ENCODE data around the gene ZMYND10. TPM values are rescaled to one million over a fixed set of nuclear protein-coding genes. Genes with fewer than 3 reads are reported as not detected.
A peak's percentile ranks its signal among the peaks of the same experiment; 100 is the strongest.

ZMYND10 gene
- total RNA-seq, 1 donor from 2014 or later, result 13.4 TPM

- TF ChIP-seq CTCF (conservative IDR thresholded peaks at IDR 0.05), result no peak
- no peak overlapping the region for H3K4me3 Mint-ChIP-seq
- H3K4me1 Mint-ChIP-seq (ENCODE audit: unreplicated experiment), result peaks cover 18% of the 10 kb centered on the region
- DNase-seq (ENCODE audit: extremely low spot score, unreplicated experiment), result no peak
- H3K27me3 Mint-ChIP-seq, result no peaks in the 10 kb centered on the region
- no peaks in the 10 kb centered on the region for H3K36me3 Mint-ChIP-seq
- peak overlapping the region; percentile 53 for H3K27ac Mint-ChIP-seq
- H3K9me3 Mint-ChIP-seq, result no peaks in the 10 kb centered on the region
Observed at GRCh38 chr3:50302095-50303012, 43.2 kb downstream of the ZMYND10 start.

- no peaks in the 10 kb centered on the region for H3K9me3 Mint-ChIP-seq
- no peak for DNase-seq (ENCODE audit: extremely low spot score, unreplicated experiment)
- no peak for TF ChIP-seq CTCF (conservative IDR thresholded peaks at IDR 0.05)
- H3K4me1 Mint-ChIP-seq (ENCODE audit: unreplicated experiment), result peaks cover 18% of the 10 kb centered on the region
- H3K4me3 Mint-ChIP-seq, result peak overlapping the region; percentile 98
- no peaks in the 10 kb centered on the region for H3K27me3 Mint-ChIP-seq
- no peaks in the 10 kb centered on the region for H3K36me3 Mint-ChIP-seq
- peak overlapping the region; percentile 99 for H3K27ac Mint-ChIP-seq
Observed at GRCh38 chr3:50300681-50301254, 44.8 kb downstream of the ZMYND10 start.

GRCh38 chr3:50299929-50300680 lies 45.4 kb downstream of the ZMYND10 start:
- peak overlapping the region; percentile 98 for H3K4me3 Mint-ChIP-seq
- H3K27me3 Mint-ChIP-seq, result no peaks in the 10 kb centered on the region
- no peaks in the 10 kb centered on the region for H3K9me3 Mint-ChIP-seq
- no peak for TF ChIP-seq CTCF (conservative IDR thresholded peaks at IDR 0.05)
- H3K36me3 Mint-ChIP-seq, result no peaks in the 10 kb centered on the region
- peak overlapping the region; percentile 99 for H3K27ac Mint-ChIP-seq
- peaks cover 18% of the 10 kb centered on the region for H3K4me1 Mint-ChIP-seq (ENCODE audit: unreplicated experiment)
- DNase-seq (ENCODE audit: extremely low spot score, unreplicated experiment), result no peak

DNA sequence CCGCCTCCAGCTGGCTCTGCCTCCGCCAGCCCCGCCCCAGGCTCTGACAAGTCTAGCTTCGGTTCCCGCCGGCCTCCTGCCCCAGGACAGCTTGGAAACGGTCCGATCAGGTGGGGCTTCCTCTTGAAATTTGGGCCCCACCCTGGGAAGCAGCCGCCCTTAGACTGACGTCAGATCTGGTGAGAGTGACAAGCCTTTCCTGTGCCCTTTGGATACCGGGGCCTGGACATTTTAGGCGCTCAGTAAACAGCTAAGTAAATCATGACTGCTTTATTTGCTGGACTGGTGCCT lies 45.9 kb downstream of the ZMYND10 start:
- DNase-seq (ENCODE audit: extremely low spot score, unreplicated experiment), result no peak
- H3K4me3 Mint-ChIP-seq, result peak overlapping the region; percentile 98
- peak overlapping the region; percentile 99 for H3K27ac Mint-ChIP-seq
- peaks cover 18% of the 10 kb centered on the region for H3K4me1 Mint-ChIP-seq (ENCODE audit: unreplicated experiment)
- no peaks in the 10 kb centered on the region for H3K9me3 Mint-ChIP-seq
- H3K36me3 Mint-ChIP-seq, result no peaks in the 10 kb centered on the region
- no peak for TF ChIP-seq CTCF (conservative IDR thresholded peaks at IDR 0.05)
- no peaks in the 10 kb centered on the region for H3K27me3 Mint-ChIP-seq

DNA sequence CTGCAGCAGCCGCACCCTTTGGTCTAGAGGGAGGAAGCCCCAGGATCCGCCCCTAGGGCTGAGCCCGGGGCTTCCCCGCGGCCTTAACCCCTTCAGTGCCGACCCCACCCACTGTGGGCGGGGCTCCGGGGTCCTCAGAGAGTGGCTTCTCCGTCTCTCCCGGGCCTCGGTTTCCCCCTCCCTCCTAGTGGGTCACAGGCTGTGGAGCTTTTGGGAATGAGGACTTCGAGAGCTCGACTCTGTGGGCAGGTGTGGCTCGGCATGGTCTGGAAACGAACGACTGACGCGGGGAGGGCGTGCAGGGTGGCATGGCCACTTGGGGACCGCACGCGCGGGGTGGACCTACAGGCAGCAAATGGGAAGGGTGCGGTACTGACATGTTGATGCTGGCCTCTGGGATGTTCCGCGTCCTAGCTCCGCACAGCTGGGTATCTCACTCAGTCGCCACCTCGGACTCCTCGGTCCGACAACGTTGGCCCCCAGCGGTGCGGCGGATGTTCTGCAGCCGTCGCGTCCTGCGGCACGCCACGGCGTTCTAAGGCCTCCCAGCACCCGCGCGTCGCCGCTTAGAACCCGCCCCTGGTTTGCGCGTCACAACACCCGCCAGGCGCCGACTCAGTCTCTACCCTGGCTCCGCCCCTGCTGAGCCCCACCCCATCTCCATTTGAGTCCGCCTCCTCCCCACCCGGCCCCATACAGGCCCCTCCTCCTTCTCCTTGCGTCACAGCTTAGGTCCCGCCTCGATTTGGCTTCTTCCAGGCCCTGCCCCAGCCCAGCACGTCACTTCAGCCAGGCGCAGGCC lies 46.5 kb downstream of the ZMYND10 start, which contains the start of the genes HYAL3 and NAA80:
HYAL3 (minus strand) TSS at position 570 of the 802 bp plus-strand sequence. CDS start 3,803 bp downstream, outside the sequence.
NAA80 (minus strand) TSS at position 570 of the 802 bp plus-strand sequence. CDS start 1,942 bp downstream, outside the sequence.
- Mint-ChIP-seq H3K4me3 (peak within 1 kb of the TSS; percentile 98), H3K9me3 (no peaks in the 10 kb centered on the region), H3K36me3 (no peaks in the 10 kb centered on the region), H3K27ac (peak within 1 kb of the TSS; percentile 99), H3K27me3 (no peaks in the 10 kb centered on the region), H3K4me1 (ENCODE audit: unreplicated experiment) (peaks cover 18% of the 10 kb centered on the region)
- TF ChIP-seq CTCF (conservative IDR thresholded peaks at IDR 0.05), result peak; percentile 64
- DNase-seq (ENCODE audit: extremely low spot score, unreplicated experiment), result peak; percentile 99

Data from type B pancreatic cell (in vitro differentiated cells).